ENCODE measurements around the gene HLA-DPB1. TPM values are rescaled to one million over a fixed set of nuclear protein-coding genes. Genes with fewer than 3 reads are reported as not detected.

HLA-DPB1 gene
- total and polyA plus RNA-seq, 2 of the 4 experiments (the other 2 are of a cell fraction) = 7.7 to 10.7 TPM

DNA sequence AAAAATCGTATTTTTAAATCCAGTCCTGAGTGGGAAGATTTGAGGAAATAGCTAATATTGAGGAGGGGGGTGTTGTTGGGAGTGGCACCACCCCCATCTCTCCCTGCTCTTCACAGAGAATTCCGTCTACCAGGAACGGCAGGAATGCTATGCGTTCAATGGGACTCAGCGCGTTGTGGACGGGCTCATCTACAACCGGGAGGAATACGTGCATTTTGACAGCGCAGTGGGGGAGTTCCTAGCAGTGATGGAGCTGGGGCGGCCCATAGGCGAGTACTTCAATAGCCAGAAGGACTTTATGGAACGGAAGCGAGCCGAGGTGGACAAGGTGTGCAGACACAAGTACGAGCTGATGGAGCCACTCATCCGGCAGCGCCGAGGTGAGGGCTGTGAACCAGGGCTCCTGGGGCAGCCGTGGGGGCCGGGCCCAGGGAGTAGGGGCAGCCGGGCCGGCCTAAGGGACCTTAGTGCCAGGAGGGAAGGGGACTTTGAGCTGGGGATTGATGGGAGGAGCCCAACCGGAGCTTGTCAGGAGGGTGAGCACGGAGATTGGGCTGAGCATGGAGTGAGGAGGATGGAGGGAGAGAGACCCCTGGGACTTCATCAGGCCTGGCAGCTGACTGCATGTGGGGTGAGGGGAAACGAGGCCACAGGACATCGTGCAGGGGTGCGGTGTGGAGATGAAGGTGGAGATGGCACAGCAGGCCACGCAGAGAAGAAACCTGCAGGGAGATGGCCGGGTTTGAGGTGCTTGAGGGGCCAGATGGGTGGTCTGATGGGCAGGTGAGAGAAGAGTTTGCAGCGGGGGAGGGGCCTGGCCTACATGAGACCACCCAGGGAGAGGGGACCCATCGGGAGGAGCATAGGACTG, 41.3 kb downstream of the HLA-DPB1 start:
- no peak overlapping the region for H2BK120ac ChIP-seq (ENCODE audit: low read depth, low read length)
- H2BK20ac ChIP-seq (ENCODE audit: low read depth, low read length) = no peak overlapping the region
- H3K9me3 ChIP-seq (ENCODE audit: control insufficient read depth, insufficient read depth, low read length) = no peaks in the 10 kb centered on the region
- H3K18ac ChIP-seq (ENCODE audit: low read depth, low read length) = no peak overlapping the region
- H3K14ac ChIP-seq (replicated peaks; ENCODE audit: low read depth, low read length) = no peak overlapping the region
- no peak overlapping the region for H3K4ac ChIP-seq (ENCODE audit: low read depth, low read length)
- no peak overlapping the region for H3K27ac ChIP-seq (ENCODE audit: insufficient read depth, low read length)
- no peaks in the 10 kb centered on the region for H3K9me1 ChIP-seq (ENCODE audit: insufficient read depth, low read length)
- H3K4me2 ChIP-seq (ENCODE audit: low read depth, low read length) = peak overlapping the region; percentile 60
- no peaks in the 10 kb centered on the region for H3K36me3 ChIP-seq (ENCODE audit: control insufficient read depth, insufficient read depth, low read length)
- TF ChIP-seq POLR2A (IDR thresholded peaks at IDR 0.05; ENCODE audit: low read depth, low read length) = no peak
- no peak for TF ChIP-seq NFE2L2 (IDR thresholded peaks at IDR 0.05; ENCODE audit: low read depth, low read length)
- no peak for TF ChIP-seq RFX5 (IDR thresholded peaks at IDR 0.05; ENCODE audit: low read depth, low read length)
- TF ChIP-seq RAD21 (IDR thresholded peaks at IDR 0.05; ENCODE audit: low read length) = no peak
- TF ChIP-seq FOS (IDR thresholded peaks at IDR 0.05; ENCODE audit: low read depth, low read length) = no peak
- no peak for TF ChIP-seq CTCF (conservative IDR thresholded peaks at IDR 0.05; ENCODE audit: low read depth, low read length)
- TF ChIP-seq MAZ (IDR thresholded peaks at IDR 0.05; ENCODE audit: borderline replicate concordance, low read depth, low read length) = no peak
- TF ChIP-seq, protein P1, sequence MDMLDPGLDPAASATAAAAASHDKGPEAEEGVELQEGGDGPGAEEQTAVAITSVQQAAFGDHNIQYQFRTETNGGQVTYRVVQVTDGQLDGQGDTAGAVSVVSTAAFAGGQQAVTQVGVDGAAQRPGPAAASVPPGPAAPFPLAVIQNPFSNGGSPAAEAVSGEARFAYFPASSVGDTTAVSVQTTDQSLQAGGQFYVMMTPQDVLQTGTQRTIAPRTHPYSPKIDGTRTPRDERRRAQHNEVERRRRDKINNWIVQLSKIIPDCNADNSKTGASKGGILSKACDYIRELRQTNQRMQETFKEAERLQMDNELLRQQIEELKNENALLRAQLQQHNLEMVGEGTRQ (IDR thresholded peaks at IDR 0.05; ENCODE audit: low read depth, low read length) = no peak
- TF ChIP-seq SMC3 (IDR thresholded peaks at IDR 0.05; ENCODE audit: low read depth, low read length) = no peak
- no peak for TF ChIP-seq ELK1 (IDR thresholded peaks at IDR 0.05; ENCODE audit: borderline replicate concordance, low read depth, low read length)
- CTCF ChIA-PET = no interaction called here
- peaks cover 54% of the 10 kb centered on the region for H3K27me3 ChIP-seq (ENCODE audit: control insufficient read depth, insufficient read depth, low read length)
- no peak overlapping the region for H4K5ac ChIP-seq (ENCODE audit: low read depth, low read length)
- no peak overlapping the region for H2AK5ac ChIP-seq (ENCODE audit: low read depth, low read length)
- no peaks in the 10 kb centered on the region for H4K20me1 ChIP-seq (ENCODE audit: insufficient read depth, low read length)
- H3K9ac ChIP-seq (ENCODE audit: low read depth, low read length) = no peak overlapping the region
- no peaks in the 10 kb centered on the region for H3K79me1 ChIP-seq (ENCODE audit: low read depth in 1 of 2, low read length in 2 of 2)
- no peak overlapping the region for H2BK5ac ChIP-seq (ENCODE audit: low read depth, low read length, poor library complexity, severe bottlenecking)
- no peak overlapping the region for H4K8ac ChIP-seq (ENCODE audit: low read depth in 2 of 2, low read length in 2 of 2)
- no TSS peak for BruUV-seq (replicated peaks)
- no peak overlapping the region for H4K91ac ChIP-seq (ENCODE audit: insufficient read depth, low read depth, low read length)
- no peak overlapping the region for H2AK9ac ChIP-seq (replicated peaks; ENCODE audit: low read depth, low read length, poor library complexity)
- POLR2A ChIA-PET (ENCODE audit: unreplicated experiment) = no interaction called here
- dilution Hi-C loops (cut with HindIII; ENCODE audit: low sequenced_read_pairs, unreplicated experiment) (no loop called here), intact Hi-C loops (cut with micrococcal nuclease) (no loop called here), in situ Hi-C loops (cut with MboI; ENCODE audit: low sequenced_read_pairs) (no loop called here)
- DNase-seq (no peak), ATAC-seq (ENCODE audit: low read depth) (peak; percentile 50)
- peak overlapping the region; percentile 9 for H2AFZ ChIP-seq (replicated peaks; ENCODE audit: low read length, poor library complexity)
- H3K23ac ChIP-seq (ENCODE audit: low read depth, low read length) = no peak overlapping the region
- WGBS, 2 experiments (ENCODE audit: extremely low coverage in 2 of 2, insufficient read length in 1 of 2) = 0% methylated on average over 16 of the region's 32 CpGs; no CpG with 5 or more reads in 1 of the 2 experiments
- no peak overlapping the region for H2BK15ac ChIP-seq (ENCODE audit: low read depth, low read length)
- no peak overlapping the region for H3K4me3 ChIP-seq (ENCODE audit: insufficient read depth, low read depth, low read length)
- H3K4me1 ChIP-seq (ENCODE audit: control insufficient read depth, insufficient read depth, low read length) = no peaks in the 10 kb centered on the region; the same call in 1 of the 2 replicates
- H3K56ac ChIP-seq (ENCODE audit: extremely low read depth, insufficient read depth, low read length) = no peak overlapping the region

Data from IMR-90 (cell line).